ENCODE measurements around the gene PRMT3. TPM values are rescaled to one million over a fixed set of nuclear protein-coding genes. Genes with fewer than 3 reads are reported as not detected.

PRMT3 gene
- total and polyA plus RNA-seq, 10 donors: 6.9 to 20.7 (median 13.8) TPM

- no peak for DNase-seq
- TF ChIP-seq POLR2A (IDR thresholded peaks at IDR 0.05) (no peak), POLR2AphosphoS5 (IDR thresholded peaks at IDR 0.05) (no peak), CTCF (IDR thresholded peaks at IDR 0.05 in 8 of 11, conservative IDR thresholded peaks at IDR 0.05 in 3 of 11) (no peak)
- H3K9me3 ChIP-seq: peaks cover 0 to 23% (median 8%) of the 10 kb centered on the region in 8 donors
- H3K4me1 ChIP-seq: no peaks in the 10 kb centered on the region
- intact Hi-C loops (cut with DNase I; ENCODE audit: low total_unique reads): no loop called here
- no peaks in the 10 kb centered on the region for H3K36me3 ChIP-seq
- no peak overlapping the region for H3K4me3 ChIP-seq
- no peak overlapping the region for H3K27ac ChIP-seq
- peaks cover 0 to 12% (median 0%) of the 10 kb centered on the region in 7 donors for H3K27me3 ChIP-seq (replicated peaks in 1 of 7)
- WGBS, 5 donors: 32 to 79% (median 58%) methylated on average over 2 of the region's 2 CpGs
Measured at GRCh38 chr11:20535271-20535881, 147.9 kb downstream of the PRMT3 start.

- 80 to 94% (median 88%) methylated on average over 3 of the region's 3 CpGs for WGBS, 5 donors
- no peaks in the 10 kb centered on the region for H3K4me1 ChIP-seq
- peaks cover 0 to 12% (median 0%) of the 10 kb centered on the region in 7 donors for H3K27me3 ChIP-seq (replicated peaks in 1 of 7)
- no peak overlapping the region for H3K27ac ChIP-seq
- DNase-seq: no peak
- H3K4me3 ChIP-seq: no peak overlapping the region
- intact Hi-C loops (cut with DNase I; ENCODE audit: low total_unique reads): no loop called here
- no peaks in the 10 kb centered on the region for H3K36me3 ChIP-seq
- TF ChIP-seq POLR2AphosphoS5 (IDR thresholded peaks at IDR 0.05): no peak
- no peak for TF ChIP-seq POLR2A (IDR thresholded peaks at IDR 0.05)
- no peak for TF ChIP-seq CTCF (IDR thresholded peaks at IDR 0.05 in 8 of 11, conservative IDR thresholded peaks at IDR 0.05 in 3 of 11)
- H3K9me3 ChIP-seq: peaks cover 0 to 23% (median 8%) of the 10 kb centered on the region in 8 donors
Measured at GRCh38 chr11:20536365-20536764, 148.8 kb downstream of the PRMT3 start.

DNA sequence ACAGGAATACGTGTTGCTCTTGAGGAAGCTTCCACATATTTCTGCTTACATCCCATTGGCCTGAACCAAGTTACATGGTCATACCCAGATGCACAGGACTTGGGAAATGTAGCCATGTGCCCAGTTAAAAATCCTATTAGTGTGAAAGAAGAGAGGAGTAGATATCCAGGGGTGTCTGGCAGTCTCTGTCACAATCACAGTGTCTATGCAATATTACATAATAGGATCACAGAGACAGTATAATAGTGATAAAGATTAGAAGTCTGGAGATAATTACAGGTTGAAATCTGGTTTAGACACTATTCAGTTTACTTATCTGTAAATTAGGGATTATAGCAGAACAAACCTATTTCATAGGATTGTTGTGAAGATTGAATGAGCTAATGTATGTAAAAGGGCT, 149.3 kb downstream of the PRMT3 start:
- 42 to 81% (median 56%) methylated on average over 1 of the region's 1 CpG for WGBS, 5 donors
- H3K9me3 ChIP-seq: peaks cover 0 to 23% (median 8%) of the 10 kb centered on the region in 8 donors

More for the DNA sequence above, 149.3 kb downstream of the PRMT3 start:
- H3K27ac ChIP-seq: no peak overlapping the region
- TF ChIP-seq CTCF (IDR thresholded peaks at IDR 0.05 in 8 of 11, conservative IDR thresholded peaks at IDR 0.05 in 3 of 11) (no peak), POLR2AphosphoS5 (IDR thresholded peaks at IDR 0.05) (no peak), POLR2A (IDR thresholded peaks at IDR 0.05) (no peak)
- no peak for DNase-seq
- H3K36me3 ChIP-seq: no peaks in the 10 kb centered on the region
- H3K4me3 ChIP-seq: no peak overlapping the region
- peaks cover 0 to 12% (median 0%) of the 10 kb centered on the region in 7 donors for H3K27me3 ChIP-seq (replicated peaks in 1 of 7)
- H3K4me1 ChIP-seq: no peaks in the 10 kb centered on the region
- intact Hi-C loops (cut with DNase I; ENCODE audit: low total_unique reads): no loop called here

Measured in spleen (tissue), 11 donors.